ENCODE results near the gene HLA-DMB.

DNA sequence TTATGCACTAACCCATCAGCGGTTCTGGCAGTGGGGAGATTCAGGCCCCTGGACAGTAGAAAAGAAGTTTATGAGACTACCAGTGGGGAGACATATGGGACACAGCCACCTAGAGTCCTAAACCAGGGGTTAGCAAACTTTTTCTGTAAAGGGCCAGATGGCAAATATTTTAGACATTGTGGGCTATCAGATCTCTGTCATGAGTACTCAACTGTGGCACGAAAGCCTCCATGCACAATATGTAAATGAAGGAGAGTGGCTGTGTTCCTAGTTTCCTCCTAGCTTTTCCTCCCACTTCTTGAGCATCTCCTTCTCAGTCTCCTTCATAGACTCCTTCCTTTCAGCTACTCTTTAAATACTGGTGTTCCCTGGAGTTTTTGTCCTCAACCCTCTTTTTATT is 15.3 kb upstream of the HLA-DMB start:
- TF ChIP-seq EZH2 (IDR thresholded peaks at IDR 0.05; ENCODE audit: borderline replicate concordance, low read depth, low read length, poor library complexity, severe bottlenecking) = no peak
- TF ChIP-seq, protein P1, sequence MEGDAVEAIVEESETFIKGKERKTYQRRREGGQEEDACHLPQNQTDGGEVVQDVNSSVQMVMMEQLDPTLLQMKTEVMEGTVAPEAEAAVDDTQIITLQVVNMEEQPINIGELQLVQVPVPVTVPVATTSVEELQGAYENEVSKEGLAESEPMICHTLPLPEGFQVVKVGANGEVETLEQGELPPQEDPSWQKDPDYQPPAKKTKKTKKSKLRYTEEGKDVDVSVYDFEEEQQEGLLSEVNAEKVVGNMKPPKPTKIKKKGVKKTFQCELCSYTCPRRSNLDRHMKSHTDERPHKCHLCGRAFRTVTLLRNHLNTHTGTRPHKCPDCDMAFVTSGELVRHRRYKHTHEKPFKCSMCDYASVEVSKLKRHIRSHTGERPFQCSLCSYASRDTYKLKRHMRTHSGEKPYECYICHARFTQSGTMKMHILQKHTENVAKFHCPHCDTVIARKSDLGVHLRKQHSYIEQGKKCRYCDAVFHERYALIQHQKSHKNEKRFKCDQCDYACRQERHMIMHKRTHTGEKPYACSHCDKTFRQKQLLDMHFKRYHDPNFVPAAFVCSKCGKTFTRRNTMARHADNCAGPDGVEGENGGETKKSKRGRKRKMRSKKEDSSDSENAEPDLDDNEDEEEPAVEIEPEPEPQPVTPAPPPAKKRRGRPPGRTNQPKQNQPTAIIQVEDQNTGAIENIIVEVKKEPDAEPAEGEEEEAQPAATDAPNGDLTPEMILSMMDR (conservative IDR thresholded peaks at IDR 0.05; ENCODE audit: low read depth, low read length) = no peak
